K562 (cell line): ENCODE data around the gene SNX1. TPM values are rescaled to one million over a fixed set of nuclear protein-coding genes. Genes with fewer than 3 reads are reported as not detected.

Source experiments
- AFF1 ChIP-seq, 2 experiments: fragments of 450-650 bp; IDR thresholded peaks; 2 replicates each; pipeline ENCODE4 v1.6.1; 2018; ENCODE audit warnings: mild to moderate bottlenecking in 2 of 2, low read depth in 1 of 2; ENCODE audit not compliant: partially characterized antibody in 2 of 2
- ARNT ChIP-seq, 2 experiments: fragments of 450-650 bp; IDR thresholded peaks; 2 replicates each; pipeline ENCODE4 v1.6.1; 2016; ENCODE audit warnings: mild to moderate bottlenecking in 1 of 2
- CBFB ChIP-seq: sonication (generic); formaldehyde crosslinking; IDR thresholded peaks from 2 replicates; pipeline ENCODE4 v1.4.0; 2020; ENCODE audit warnings: mild to moderate bottlenecking, missing genetic modification reagents
- HMGXB4 ChIP-seq: sonication (generic); formaldehyde crosslinking; IDR thresholded peaks from 2 replicates; pipeline ENCODE4 v1.8.1; 2023; ENCODE audit warnings: mild to moderate bottlenecking, missing genetic modification reagents
- HNRNPK ChIP-seq: fragments of 200-400 bp; formaldehyde crosslinking; IDR thresholded peaks from one replicate; pipeline ENCODE4 v1.6.1; 2018; ENCODE audit warnings: mild to moderate bottlenecking, low read depth, low read length; ENCODE audit not compliant: poor library complexity, severe bottlenecking
- MEIS2 ChIP-seq: fragments of 450-650 bp; IDR thresholded peaks from 2 replicates; pipeline ENCODE4 v1.6.1; 2014; ENCODE audit warnings: mild to moderate bottlenecking; ENCODE audit not compliant: partially characterized antibody
- MIER1 ChIP-seq: fragments of 450-650 bp; IDR thresholded peaks from 2 replicates; pipeline ENCODE4 v1.6.1; 2016; ENCODE audit warnings: antibody characterized with exemption, mild to moderate bottlenecking, low read depth
- MITF ChIP-seq: IDR thresholded peaks from 2 replicates; pipeline ENCODE4 v1.6.1; 2014; ENCODE audit warnings: antibody characterized with exemption
- PPARD ChIP-seq: fragments of 250-450 bp; sonication (Bioruptor Pico); IDR thresholded peaks from 2 replicates; pipeline ENCODE4 v1.8.0; 2022; ENCODE audit warnings: inconsistent platforms, mild to moderate bottlenecking, moderate library complexity
- RNF2 ChIP-seq: sonication (generic); IDR thresholded peaks from 2 replicates; pipeline ENCODE4 v1.6.1; 2016
- SIRT6 ChIP-seq: IDR thresholded peaks from one replicate; pipeline ENCODE4 v1.6.1; 2012; ENCODE audit warnings: low read depth, mild to moderate bottlenecking, control low read depth, inconsistent platforms, low read length, moderate library complexity
- SMAD3 ChIP-seq: fragments of 450-650 bp; formaldehyde crosslinking; conservative IDR thresholded peaks from 2 replicates; pipeline ENCODE4 v1.4.0; 2020; ENCODE audit warnings: mild to moderate bottlenecking
- SOX6 ChIP-seq: fragments of 450-650 bp; IDR thresholded peaks from 2 replicates; pipeline ENCODE4 v1.6.1; 2014; ENCODE audit warnings: mild to moderate bottlenecking
- SRSF9 ChIP-seq: fragments of 200-400 bp; formaldehyde crosslinking; IDR thresholded peaks from 2 replicates; pipeline ENCODE4 v1.6.1; 2017; ENCODE audit warnings: low read depth, low read length, borderline replicate concordance
- ZBTB5 ChIP-seq: fragments of 450-650 bp; IDR thresholded peaks from 2 replicates; pipeline ENCODE4 v1.6.1; 2017; ENCODE audit warnings: antibody characterized with exemption
- polyA plus RNA-seq, 8 experiments: library from polyadenylated mRNA; depleted of rRNA in 4 of 8; stranded (reverse) in 5 of 8; unstranded in 3 of 8; fragments of >200 nt; fragmentation: Nextera tagmentation in 2 of 8; fragmentation: Illumina TruSeq in 1 of 8; extraction: Ambion mirVana in 2 of 8; extraction: Trizol in 1 of 8; gene quantifications; 2 replicates each; pipeline versions ENCODE4 v1.2.1 to v1.2.3, GENCODE V29; 2011 to 2014; ENCODE audit warnings: inconsistent platforms in 1 of 8, missing spikeins in 1 of 8
- total RNA-seq, 7 experiments: library from RNA; depleted of rRNA in 6 of 7; stranded (reverse); fragments of >200 nt in 6 of 7; fragmentation: Illumina TruSeq in 2 of 7; extraction: Trizol in 2 of 7; gene quantifications; 2 replicates each; pipeline versions ENCODE4 v1.2.1 to v1.2.3, GENCODE V29; 2011 to 2021; ENCODE audit warnings: low replicate concordance in 1 of 7

SNX1 gene
- total and polyA plus RNA-seq, 9 of the 15 experiments (the other 6 are each of a cell fraction or from before 2014, with no cell fraction given) = 11.0 to 105 (median 59.9) TPM

- TF ChIP-seq AFF1 (IDR thresholded peaks at IDR 0.05; ENCODE audit: low read depth in 1 of 2, partially characterized antibody in 2 of 2) (peak; percentile 54 to 82), MEIS2 (peak; percentile 43), SOX6 (peak; percentile 40; the same call in 1 of the 2 replicates), HNRNPK (no peak), SMAD3 (no peak), MIER1 (peak; percentile 83), ARNT (IDR thresholded peaks at IDR 0.05) (peak; percentile 25 to 71; a peak in 1 of 4 replicates), SRSF9 (no peak), MITF (no peak), RNF2 (no peak), PPARD (CRISPR knock-in tag) (no peak), CBFB (CRISPR knock-in tag) (0 out of 2 replicates have a peak, but pooled peaks have one; percentile 15), HMGXB4 (peak; percentile 87; the same call in 1 of the 2 replicates), SIRT6 (no peak), ZBTB5 (no peak)
Measured at GRCh38 chr15:64095795-64096667, at the start of gene SNX1 (continued).
